Measurements from ENCODE around the gene FERMT2. TPM values are rescaled to one million over a fixed set of nuclear protein-coding genes. Genes with fewer than 3 reads are reported as not detected.

Gene FERMT2
- total and polyA plus RNA-seq, 7 experiments from 2014 or later: 0.13 to 0.58 (median 0.33) TPM; not detected in 3

DNA sequence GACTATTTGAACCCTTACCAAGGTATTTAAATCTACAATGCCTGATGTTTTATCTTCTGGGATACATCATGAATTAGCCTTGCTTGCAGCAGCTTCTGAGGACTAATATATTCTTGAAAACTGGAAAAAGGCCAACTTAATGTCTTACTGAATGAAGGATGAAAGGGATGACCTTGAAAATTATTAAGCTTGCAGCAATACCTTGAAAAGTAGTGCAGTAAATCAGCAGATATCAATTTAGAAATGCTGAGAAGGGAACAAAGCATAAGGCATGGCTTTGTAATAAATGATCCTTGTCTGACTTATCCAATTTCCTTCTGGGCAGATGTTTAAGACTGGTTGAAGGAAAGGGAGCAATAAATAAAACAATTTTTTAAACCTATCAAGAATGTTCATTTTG, 37.3 kb upstream of the FERMT2 start:
- no peak overlapping the region for H3K27ac Mint-ChIP-seq
- peaks cover 0 to 20% (median 4%) of the 10 kb centered on the region in 5 donors for H3K27me3 Mint-ChIP-seq
- CTCF ChIA-PET: no interaction called here

DNA sequence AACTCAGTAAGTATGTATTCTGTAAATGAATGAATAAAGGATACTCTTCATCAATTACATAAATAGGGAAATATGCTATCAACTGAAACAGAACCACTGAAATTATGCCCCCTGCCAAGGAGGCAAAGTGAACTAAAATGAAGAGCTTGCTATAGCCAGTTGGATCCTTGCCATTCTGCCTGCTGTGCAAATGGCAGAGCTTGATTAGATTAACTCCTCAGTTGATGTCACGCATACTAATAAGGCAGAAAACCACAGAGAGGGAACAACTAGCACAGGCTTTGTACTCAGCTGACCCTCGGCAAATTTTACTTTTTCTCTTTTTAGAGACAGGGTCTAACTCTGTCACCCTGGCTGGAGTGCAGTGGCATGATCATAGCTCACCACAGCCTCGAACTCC, 36.7 kb upstream of the FERMT2 start:
- H3K27ac ChIP-seq (ENCODE audit: low read depth, low read length): no peak overlapping the region
- H3K9me3 Mint-ChIP-seq: peaks cover 0 to 4% (median 0%) of the 10 kb centered on the region in 11 donors
- intact Hi-C loops (cut with micrococcal nuclease): no loop called here
- H3K4me3 Mint-ChIP-seq: no peak overlapping the region
- ChIA-PET CTCF (no interaction called here), POLR2A (no interaction called here)
- no peaks in the 10 kb centered on the region for H3K4me1 Mint-ChIP-seq
- H3K9me3 ChIP-seq (ENCODE audit: control insufficient read depth in 2 of 3, low read length in 3 of 3): no peaks in the 10 kb centered on the region
- ATAC-seq: no peak
- no peak overlapping the region for H3K4me3 ChIP-seq (ENCODE audit: low read length)
- H3K4me1 ChIP-seq (ENCODE audit: control insufficient read depth in 2 of 2, insufficient read depth in 2 of 2, low read length in 2 of 2): no peaks in the 10 kb centered on the region
- DNase-seq: no peak
- H3K27me3 Mint-ChIP-seq: peaks cover 0 to 19% (median 0%) of the 10 kb centered on the region in 5 donors
- no peaks in the 10 kb centered on the region for H3K36me3 ChIP-seq (ENCODE audit: control insufficient read depth in 2 of 3, insufficient read depth in 3 of 3, low read length in 3 of 3)
- no peak overlapping the region for H3K27ac Mint-ChIP-seq
- no peaks in the 10 kb centered on the region for H3K27me3 ChIP-seq (ENCODE audit: control insufficient read depth in 2 of 2, insufficient read depth in 2 of 2, low read length in 2 of 2)
- H3K36me3 Mint-ChIP-seq: peaks cover 0 to 3% (median 1%) of the 10 kb centered on the region in 5 donors

More for the DNA sequence above, 37.3 kb upstream of the FERMT2 start:
- peaks cover 0 to 4% (median 0%) of the 10 kb centered on the region in 11 donors for H3K9me3 Mint-ChIP-seq
- H3K9me3 ChIP-seq (ENCODE audit: control insufficient read depth in 2 of 3, low read length in 3 of 3): no peaks in the 10 kb centered on the region
- no peaks in the 10 kb centered on the region for H3K27me3 ChIP-seq (ENCODE audit: control insufficient read depth in 2 of 2, insufficient read depth in 2 of 2, low read length in 2 of 2)
- ATAC-seq: no peak
- POLR2A ChIA-PET: no interaction called here
- intact Hi-C loops (cut with micrococcal nuclease): no loop called here
- H3K4me1 Mint-ChIP-seq: no peaks in the 10 kb centered on the region
- no peaks in the 10 kb centered on the region for H3K36me3 ChIP-seq (ENCODE audit: control insufficient read depth in 2 of 3, insufficient read depth in 3 of 3, low read length in 3 of 3)
- H3K4me3 Mint-ChIP-seq: no peak overlapping the region
- peaks cover 0 to 7% (median 1%) of the 10 kb centered on the region in 5 donors for H3K36me3 Mint-ChIP-seq
- no peaks in the 10 kb centered on the region for H3K4me1 ChIP-seq (ENCODE audit: control insufficient read depth in 2 of 2, insufficient read depth in 2 of 2, low read length in 2 of 2)
- H3K27ac ChIP-seq (ENCODE audit: low read depth, low read length): no peak overlapping the region
- no peak for DNase-seq
- H3K4me3 ChIP-seq (ENCODE audit: low read length): no peak overlapping the region

DNA sequence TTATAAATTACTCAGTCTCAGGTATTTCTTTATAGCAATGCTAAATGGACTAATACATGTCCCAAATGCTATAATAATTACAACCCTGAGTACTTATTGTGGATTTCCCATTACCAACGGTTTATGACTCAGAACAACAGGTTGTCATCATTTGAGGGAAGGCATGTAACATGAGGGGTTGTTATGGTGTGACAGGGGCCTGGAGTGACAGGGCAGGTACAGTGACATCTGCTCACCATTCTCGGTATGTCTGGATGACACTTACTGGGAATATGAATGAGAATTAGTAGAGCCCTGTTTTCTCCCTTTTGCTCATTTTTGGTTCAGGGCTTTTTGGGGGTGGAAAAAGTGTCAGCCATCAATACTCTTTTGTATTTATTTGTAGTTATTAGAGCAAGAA, 36.2 kb upstream of the FERMT2 start:
- ATAC-seq (no peak), DNase-seq (no peak)
- H3K27me3 Mint-ChIP-seq: peaks cover 0 to 18% (median 0%) of the 10 kb centered on the region in 5 donors
- Histone ChIP-seq H3K27ac (ENCODE audit: low read depth, low read length) (no peak overlapping the region), H3K27me3 (ENCODE audit: control insufficient read depth in 2 of 2, insufficient read depth in 2 of 2, low read length in 2 of 2) (no peaks in the 10 kb centered on the region), H3K4me3 (ENCODE audit: low read length) (no peak overlapping the region), H3K4me1 (ENCODE audit: control insufficient read depth in 2 of 2, insufficient read depth in 2 of 2, low read length in 2 of 2) (no peaks in the 10 kb centered on the region), H3K9me3 (ENCODE audit: control insufficient read depth in 2 of 3, low read length in 3 of 3) (no peaks in the 10 kb centered on the region), H3K36me3 (ENCODE audit: control insufficient read depth in 2 of 3, insufficient read depth in 3 of 3, low read length in 3 of 3) (no peaks in the 10 kb centered on the region)
- intact Hi-C loops (cut with micrococcal nuclease): no loop called here
- ChIA-PET POLR2A (no interaction called here), CTCF (no interaction called here)
- peaks cover 0 to 4% (median 0%) of the 10 kb centered on the region in 11 donors for H3K9me3 Mint-ChIP-seq
- peaks cover 0 to 3% (median 1%) of the 10 kb centered on the region in 5 donors for H3K36me3 Mint-ChIP-seq
- no peak overlapping the region for H3K27ac Mint-ChIP-seq
- no peak overlapping the region for H3K4me3 Mint-ChIP-seq
- no peaks in the 10 kb centered on the region for H3K4me1 Mint-ChIP-seq

DNA sequence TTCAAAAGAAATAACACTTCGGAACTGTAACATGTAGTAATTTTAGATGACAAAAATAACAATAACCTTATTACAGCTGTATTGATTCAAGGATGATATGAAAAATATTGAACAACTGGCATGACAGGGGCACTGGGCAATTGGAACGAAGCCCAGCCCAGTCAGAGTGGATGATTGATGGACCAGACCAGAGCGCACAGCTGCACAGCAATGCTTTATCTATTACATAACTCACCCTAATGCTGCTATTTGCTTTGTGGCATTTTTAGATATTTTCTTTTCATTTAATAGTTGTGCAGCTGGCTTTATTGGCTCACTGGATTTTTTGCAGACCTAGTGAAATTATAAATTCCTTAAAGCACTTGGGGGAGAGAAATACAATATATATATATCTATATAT, 26.9 kb upstream of the FERMT2 start:
- H3K27me3 ChIP-seq (ENCODE audit: control insufficient read depth in 2 of 2, insufficient read depth in 2 of 2, low read length in 2 of 2): no peaks in the 10 kb centered on the region
- H3K9me3 ChIP-seq (ENCODE audit: control insufficient read depth in 2 of 3, low read length in 3 of 3): peaks cover 0 to 3% (median 0%) of the 10 kb centered on the region in 3 experiments
- peaks cover 0 to 5% (median 0%) of the 10 kb centered on the region in 11 donors for H3K9me3 Mint-ChIP-seq
- intact Hi-C loops (cut with micrococcal nuclease): no loop called here
- ChIA-PET POLR2A (no interaction called here), CTCF (no interaction called here)
- no peak for ATAC-seq
- no peaks in the 10 kb centered on the region for H3K4me1 ChIP-seq (ENCODE audit: control insufficient read depth in 2 of 2, insufficient read depth in 2 of 2, low read length in 2 of 2)
- H3K4me3 ChIP-seq (ENCODE audit: low read length): no peak overlapping the region
- no peak for DNase-seq
- H3K4me1 Mint-ChIP-seq: peaks cover 0 to 3% (median 0%) of the 10 kb centered on the region in 7 donors
- peaks cover 2 to 11% (median 5%) of the 10 kb centered on the region in 5 donors for H3K27me3 Mint-ChIP-seq
- H3K27ac ChIP-seq (ENCODE audit: low read depth, low read length): no peak overlapping the region
- H3K36me3 ChIP-seq (ENCODE audit: control insufficient read depth in 2 of 3, insufficient read depth in 3 of 3, low read length in 3 of 3): no peaks in the 10 kb centered on the region
- peaks cover 0 to 4% (median 0%) of the 10 kb centered on the region in 5 donors for H3K36me3 Mint-ChIP-seq
- no peak overlapping the region for H3K27ac Mint-ChIP-seq
- H3K4me3 Mint-ChIP-seq: no peak overlapping the region

DNA sequence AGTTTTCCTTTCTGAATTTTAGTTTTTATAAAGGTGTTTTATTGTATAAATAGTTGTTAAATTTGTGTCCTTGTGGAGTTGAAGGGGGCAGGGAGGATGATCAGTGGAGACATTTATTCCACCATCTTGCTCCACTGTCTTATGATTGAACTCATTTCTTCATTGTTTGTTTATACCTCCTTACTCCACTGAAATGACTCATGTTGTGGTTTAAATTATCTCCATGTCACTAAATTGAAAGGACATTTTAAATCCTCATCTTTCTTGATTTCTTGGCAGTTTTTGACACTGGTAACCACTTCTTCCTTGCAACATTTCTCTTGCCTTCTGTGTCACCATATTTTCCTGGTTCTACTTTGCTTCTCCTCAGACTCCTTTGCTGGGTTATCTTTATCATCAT, 23.6 kb upstream of the FERMT2 start:
- H3K4me3 ChIP-seq (ENCODE audit: low read length): no peak overlapping the region
- no peak overlapping the region for H3K27ac Mint-ChIP-seq
- DNase-seq (no peak), ATAC-seq (no peak)
- H3K27me3 Mint-ChIP-seq: peaks cover 10 to 26% (median 20%) of the 10 kb centered on the region in 5 donors
- H3K36me3 ChIP-seq (ENCODE audit: control insufficient read depth in 2 of 3, insufficient read depth in 3 of 3, low read length in 3 of 3): no peaks in the 10 kb centered on the region
- peaks cover 0 to 13% (median 6%) of the 10 kb centered on the region in 5 donors for H3K36me3 Mint-ChIP-seq
- H3K9me3 ChIP-seq (ENCODE audit: control insufficient read depth in 2 of 3, low read length in 3 of 3): peaks cover 0 to 3% (median 0%) of the 10 kb centered on the region in 3 experiments
- no peak overlapping the region for H3K4me3 Mint-ChIP-seq
- peaks cover 0 to 28% (median 9%) of the 10 kb centered on the region in 11 donors for H3K9me3 Mint-ChIP-seq
- peaks cover 0 to 3% (median 0%) of the 10 kb centered on the region in 7 donors for H3K4me1 Mint-ChIP-seq
- no peaks in the 10 kb centered on the region for H3K27me3 ChIP-seq (ENCODE audit: control insufficient read depth in 2 of 2, insufficient read depth in 2 of 2, low read length in 2 of 2)
- ChIA-PET CTCF (no interaction called here), POLR2A (no interaction called here)
- no peaks in the 10 kb centered on the region for H3K4me1 ChIP-seq (ENCODE audit: control insufficient read depth in 2 of 2, insufficient read depth in 2 of 2, low read length in 2 of 2)
- intact Hi-C loops (cut with micrococcal nuclease): no loop called here
- no peak overlapping the region for H3K27ac ChIP-seq (ENCODE audit: low read depth, low read length)

DNA sequence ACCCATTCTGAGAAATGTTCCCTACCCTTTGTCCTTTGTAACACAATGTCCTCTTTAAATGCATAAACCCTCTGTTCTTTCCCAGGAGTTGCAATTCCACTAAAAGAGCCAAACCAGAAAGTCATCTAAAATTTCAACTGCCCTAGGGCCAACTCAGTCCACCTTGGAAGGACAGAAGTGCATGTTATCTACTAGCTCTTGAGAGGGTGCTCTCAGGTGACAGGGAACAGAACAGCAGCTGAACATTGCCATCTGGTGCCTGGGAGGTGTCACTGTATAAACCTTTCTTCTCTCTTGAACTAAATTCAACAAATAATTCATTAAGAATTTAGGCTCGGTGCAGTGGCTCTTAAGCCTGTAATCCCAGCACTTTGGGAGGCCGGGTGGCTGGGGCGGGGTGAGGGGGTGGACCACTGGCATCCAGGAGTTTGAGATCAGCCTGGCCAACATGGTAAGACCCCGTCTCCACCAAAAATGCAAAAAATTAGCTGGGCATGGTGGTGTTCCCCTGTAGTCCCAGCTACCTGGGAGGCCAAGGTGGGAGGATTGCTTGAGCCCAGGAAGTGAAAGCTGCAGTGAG, 10.3 kb upstream of the FERMT2 start:
- no peaks in the 10 kb centered on the region for H3K36me3 Mint-ChIP-seq
- Histone ChIP-seq H3K27me3 (ENCODE audit: control insufficient read depth in 2 of 2, insufficient read depth in 2 of 2, low read length in 2 of 2) (no peaks in the 10 kb centered on the region), H3K4me1 (ENCODE audit: control insufficient read depth in 2 of 2, insufficient read depth in 2 of 2, low read length in 2 of 2) (peaks cover 0 to 3% of the 10 kb centered on the region in 2 donors), H3K4me3 (ENCODE audit: low read length) (no peak overlapping the region), H3K27ac (ENCODE audit: low read depth, low read length) (no peak overlapping the region), H3K9me3 (ENCODE audit: control insufficient read depth in 2 of 3, low read length in 3 of 3) (no peaks in the 10 kb centered on the region), H3K36me3 (ENCODE audit: control insufficient read depth in 2 of 3, insufficient read depth in 3 of 3, low read length in 3 of 3) (no peaks in the 10 kb centered on the region)
- intact Hi-C loops (cut with micrococcal nuclease): loop anchor here (1.0 to 5.0 kb wide), 5 partner anchors 42 to 662 kb away; partner anchors contain the start of gene STYX (in 1 of the 2)
- no peak overlapping the region for H3K4me3 Mint-ChIP-seq
- POLR2A ChIA-PET: no interaction called here
- H3K27ac Mint-ChIP-seq: peak overlapping the region in 1 of 9 donors; percentile 62
- CTCF ChIA-PET: interaction anchor here (0.6 to 4.0 kb wide), 11 partner anchors 9 to 968 kb away, joined by 3 to 46 read pairs (median 5); no protein-coding TSS in a partner anchor
- ATAC-seq (peak; percentile 84), DNase-seq (peak in 7 of 9 donors; percentile 35 to 63 (median 50))
- peaks cover 0 to 5% (median 0%) of the 10 kb centered on the region in 5 donors for H3K27me3 Mint-ChIP-seq
- no peaks in the 10 kb centered on the region for H3K9me3 Mint-ChIP-seq
- peaks cover 0 to 7% (median 4%) of the 10 kb centered on the region in 7 donors for H3K4me1 Mint-ChIP-seq

DNA sequence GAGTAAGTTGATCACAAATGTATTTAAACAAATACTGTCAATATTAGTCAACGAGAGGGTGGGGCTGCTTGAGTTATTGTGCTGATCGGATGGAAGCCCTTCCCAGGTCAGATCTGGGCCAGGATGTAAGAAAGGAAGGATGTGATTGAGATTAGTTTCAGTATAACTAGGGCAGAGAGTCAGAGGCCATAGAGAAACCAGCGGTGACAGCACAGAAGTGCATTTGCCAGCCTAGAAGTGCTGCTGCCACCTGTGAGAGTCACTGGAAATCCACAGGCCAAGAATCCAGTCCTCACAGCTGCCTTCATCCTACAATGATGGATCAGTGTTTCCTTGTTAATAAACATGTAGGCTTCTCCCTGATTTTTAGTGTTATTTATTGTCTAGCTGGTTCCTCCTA, 9.8 kb upstream of the FERMT2 start:
- no peaks in the 10 kb centered on the region for H3K9me3 Mint-ChIP-seq
- H3K4me1 Mint-ChIP-seq: peaks cover 0 to 7% (median 4%) of the 10 kb centered on the region in 7 donors
- peak overlapping the region in 1 of 9 donors; percentile 62 for H3K27ac Mint-ChIP-seq
- CTCF ChIA-PET: interaction anchor here (0.9 to 4.0 kb wide), 8 partner anchors 8 to 136 kb away, joined by 3 to 46 read pairs (median 4); no protein-coding TSS in a partner anchor
- H3K36me3 Mint-ChIP-seq: no peaks in the 10 kb centered on the region
- Histone ChIP-seq H3K27me3 (ENCODE audit: control insufficient read depth in 2 of 2, insufficient read depth in 2 of 2, low read length in 2 of 2) (no peaks in the 10 kb centered on the region), H3K27ac (ENCODE audit: low read depth, low read length) (no peak overlapping the region), H3K4me3 (ENCODE audit: low read length) (no peak overlapping the region), H3K4me1 (ENCODE audit: control insufficient read depth in 2 of 2, insufficient read depth in 2 of 2, low read length in 2 of 2) (peaks cover 0 to 3% of the 10 kb centered on the region in 2 donors), H3K9me3 (ENCODE audit: control insufficient read depth in 2 of 3, low read length in 3 of 3) (no peaks in the 10 kb centered on the region), H3K36me3 (ENCODE audit: control insufficient read depth in 2 of 3, insufficient read depth in 3 of 3, low read length in 3 of 3) (no peaks in the 10 kb centered on the region)
- no peak for DNase-seq
- peak; percentile 34 for ATAC-seq
- peaks cover 0 to 4% (median 0%) of the 10 kb centered on the region in 5 donors for H3K27me3 Mint-ChIP-seq
- POLR2A ChIA-PET: no interaction called here
- intact Hi-C loops (cut with micrococcal nuclease): loop anchor here (1.0 to 5.0 kb wide), 5 partner anchors 42 to 661 kb away; partner anchors contain the start of gene STYX (in 1 of the 2)
- no peak overlapping the region for H3K4me3 Mint-ChIP-seq
